Measurements from ENCODE around the gene SYNE3. TPM values are rescaled to one million over a fixed set of nuclear protein-coding genes. Genes with fewer than 3 reads are reported as not detected.

The SYNE3 gene
- 0.81 and 0.86 TPM in 2 replicates for polyA plus RNA-seq (2013)

- no peak within 1 kb of the TSS for H2BK5ac ChIP-seq (ENCODE audit: low read depth, low read length, poor library complexity)
- peak within 1 kb of the TSS; percentile 10 for H2AFZ ChIP-seq (ENCODE audit: insufficient read depth, low read length, poor library complexity)
- no peak within 1 kb of the TSS for H4K8ac ChIP-seq (ENCODE audit: low read depth, low read length)
- no peak within 1 kb of the TSS for H4K91ac ChIP-seq (ENCODE audit: low read depth, low read length)
- H3K9me3 ChIP-seq (ENCODE audit: insufficient read depth, low read depth, low read length), result no peaks in the 10 kb centered on the region
- no peak within 1 kb of the TSS for H3K18ac ChIP-seq (ENCODE audit: low read length)
- H3K27ac ChIP-seq (ENCODE audit: low read depth, low read length), result no peak within 1 kb of the TSS
- no peak within 1 kb of the TSS for H3K4ac ChIP-seq (ENCODE audit: low read depth, low read length)
- no peak within 1 kb of the TSS for H2AK5ac ChIP-seq (ENCODE audit: low read length)
- peaks cover 18 to 19% of the 10 kb centered on the region in 2 experiments for H3K4me1 ChIP-seq (ENCODE audit: control insufficient read depth in 1 of 2, insufficient read depth in 2 of 2, low read length in 2 of 2)
- H2BK120ac ChIP-seq (ENCODE audit: insufficient read depth, low read length, poor library complexity), result no peak within 1 kb of the TSS
- no peak within 1 kb of the TSS for H3K14ac ChIP-seq (ENCODE audit: low read length)
- no CpG with 5 or more reads among the region's 60 CpGs for WGBS (ENCODE audit: extremely low coverage, insufficient coverage, insufficient read length)
- H2BK12ac ChIP-seq (ENCODE audit: low read length), result no peak within 1 kb of the TSS
- peak in 1 of 2 donors; percentile 53 for DNase-seq
- H3K79me1 ChIP-seq (ENCODE audit: low read length), result peaks cover 6% of the 10 kb centered on the region
- H3K36me3 ChIP-seq (ENCODE audit: control insufficient read depth in 1 of 2, insufficient read depth in 2 of 2, low read length in 2 of 2), result no peaks in the 10 kb centered on the region
- H3K9ac ChIP-seq (ENCODE audit: low read length), result no peak within 1 kb of the TSS
- peak within 1 kb of the TSS; percentile 65 for H3K4me2 ChIP-seq (ENCODE audit: low read length)
- H3K79me2 ChIP-seq (ENCODE audit: control insufficient read depth, insufficient read depth, low read length, poor library complexity), result peaks cover 2% of the 10 kb centered on the region
- no peak within 1 kb of the TSS for H4K12ac ChIP-seq (ENCODE audit: low read depth, low read length)
- peak within 1 kb of the TSS; percentile 47 for H3K4me3 ChIP-seq (ENCODE audit: low read depth, low read length)
- H3K23ac ChIP-seq (ENCODE audit: low read length), result no peak within 1 kb of the TSS
- H3K27me3 ChIP-seq (ENCODE audit: insufficient read depth, low read length), result no peaks in the 10 kb centered on the region
These were observed at the start of gene SYNE3 for GRCh38 chr14:95516554-95517181. SYNE3 (minus strand) TSS chr14:95516650; CDS start chr14:95475821, 40,829 bp downstream.

- Histone ChIP-seq H3K79me1 (ENCODE audit: low read length) (no peaks in the 10 kb centered on the region), H4K8ac (ENCODE audit: low read depth, low read length) (no peak overlapping the region), H3K27me3 (ENCODE audit: insufficient read depth, low read length) (no peaks in the 10 kb centered on the region), H2BK5ac (ENCODE audit: low read depth, low read length, poor library complexity) (no peak overlapping the region), H3K4me2 (ENCODE audit: low read length) (no peak overlapping the region), H2BK120ac (ENCODE audit: insufficient read depth, low read length, poor library complexity) (no peak overlapping the region), H3K79me2 (ENCODE audit: control insufficient read depth, insufficient read depth, low read length, poor library complexity) (no peaks in the 10 kb centered on the region), H3K23ac (ENCODE audit: low read length) (no peak overlapping the region), H2BK12ac (ENCODE audit: low read length) (no peak overlapping the region), H3K4me1 (ENCODE audit: control insufficient read depth in 1 of 2, insufficient read depth in 2 of 2, low read length in 2 of 2) (no peaks in the 10 kb centered on the region), H4K12ac (ENCODE audit: low read depth, low read length) (no peak overlapping the region), H3K14ac (ENCODE audit: low read length) (no peak overlapping the region), H2AFZ (ENCODE audit: insufficient read depth, low read length, poor library complexity) (no peak overlapping the region), H3K4me3 (ENCODE audit: low read depth, low read length) (peak overlapping the region; percentile 54), H2AK5ac (ENCODE audit: low read length) (no peak overlapping the region), H3K9ac (ENCODE audit: low read length) (no peak overlapping the region), H3K9me3 (ENCODE audit: insufficient read depth, low read depth, low read length) (no peaks in the 10 kb centered on the region), H4K91ac (ENCODE audit: low read depth, low read length) (no peak overlapping the region), H3K4ac (ENCODE audit: low read depth, low read length) (no peak overlapping the region), H3K18ac (ENCODE audit: low read length) (no peak overlapping the region), H3K27ac (ENCODE audit: low read depth, low read length) (no peak overlapping the region), H3K36me3 (ENCODE audit: control insufficient read depth in 1 of 2, insufficient read depth in 2 of 2, low read length in 2 of 2) (no peaks in the 10 kb centered on the region)
- no CpG with 5 or more reads among the region's 4 CpGs for WGBS (ENCODE audit: extremely low coverage, insufficient coverage, insufficient read length)
- DNase-seq, result no peak
These were observed 47.6 kb upstream of the SYNE3 start for GRCh38 chr14:95564060-95564459.

- no peak overlapping the region for H2AFZ ChIP-seq (ENCODE audit: insufficient read depth, low read length, poor library complexity)
- no peak overlapping the region for H2BK120ac ChIP-seq (ENCODE audit: insufficient read depth, low read length, poor library complexity)
- no peak overlapping the region for H2AK5ac ChIP-seq (ENCODE audit: low read length)
- no peak for DNase-seq
- no peak overlapping the region for H4K8ac ChIP-seq (ENCODE audit: low read depth, low read length)
- H3K18ac ChIP-seq (ENCODE audit: low read length), result no peak overlapping the region
- H4K12ac ChIP-seq (ENCODE audit: low read depth, low read length), result no peak overlapping the region
- no peak overlapping the region for H3K4me3 ChIP-seq (ENCODE audit: low read depth, low read length)
- no peak overlapping the region for H2BK5ac ChIP-seq (ENCODE audit: low read depth, low read length, poor library complexity)
- no peaks in the 10 kb centered on the region for H3K36me3 ChIP-seq (ENCODE audit: control insufficient read depth in 1 of 2, insufficient read depth in 2 of 2, low read length in 2 of 2)
- no peaks in the 10 kb centered on the region for H3K9me3 ChIP-seq (ENCODE audit: insufficient read depth, low read depth, low read length)
- H4K91ac ChIP-seq (ENCODE audit: low read depth, low read length), result no peak overlapping the region
- no peaks in the 10 kb centered on the region for H3K79me2 ChIP-seq (ENCODE audit: control insufficient read depth, insufficient read depth, low read length, poor library complexity)
- H3K4me1 ChIP-seq (ENCODE audit: control insufficient read depth in 1 of 2, insufficient read depth in 2 of 2, low read length in 2 of 2), result no peaks in the 10 kb centered on the region
- H2BK12ac ChIP-seq (ENCODE audit: low read length), result no peak overlapping the region
- no peak overlapping the region for H3K23ac ChIP-seq (ENCODE audit: low read length)
- H3K79me1 ChIP-seq (ENCODE audit: low read length), result no peaks in the 10 kb centered on the region
- no peak overlapping the region for H3K9ac ChIP-seq (ENCODE audit: low read length)
- no CpG with 5 or more reads among the region's 18 CpGs for WGBS (ENCODE audit: extremely low coverage, insufficient coverage, insufficient read length)
- no peak overlapping the region for H3K4ac ChIP-seq (ENCODE audit: low read depth, low read length)
- H3K14ac ChIP-seq (ENCODE audit: low read length), result no peak overlapping the region
- H3K4me2 ChIP-seq (ENCODE audit: low read length), result no peak overlapping the region
- no peak overlapping the region for H3K27ac ChIP-seq (ENCODE audit: low read depth, low read length)
- no peaks in the 10 kb centered on the region for H3K27me3 ChIP-seq (ENCODE audit: insufficient read depth, low read length)
These were observed 46.6 kb upstream of the SYNE3 start for GRCh38 chr14:95562892-95563685.

GRCh38 chr14:95561001-95561412 lies 44.6 kb upstream of the SYNE3 start:
- WGBS (ENCODE audit: extremely low coverage, insufficient coverage, insufficient read length), result no CpG with 5 or more reads among the region's 14 CpGs
- H3K14ac ChIP-seq (ENCODE audit: low read length), result no peak overlapping the region
- H3K4ac ChIP-seq (ENCODE audit: low read depth, low read length), result no peak overlapping the region
- no peak overlapping the region for H2AK5ac ChIP-seq (ENCODE audit: low read length)
- no peaks in the 10 kb centered on the region for H3K79me1 ChIP-seq (ENCODE audit: low read length)
- no peak overlapping the region for H2BK12ac ChIP-seq (ENCODE audit: low read length)
- H2BK5ac ChIP-seq (ENCODE audit: low read depth, low read length, poor library complexity), result no peak overlapping the region
- H4K12ac ChIP-seq (ENCODE audit: low read depth, low read length), result no peak overlapping the region
- peak; percentile 87 to 96 for DNase-seq
- H3K27me3 ChIP-seq (ENCODE audit: insufficient read depth, low read length), result no peaks in the 10 kb centered on the region
- no peak overlapping the region for H3K27ac ChIP-seq (ENCODE audit: low read depth, low read length)
- H4K8ac ChIP-seq (ENCODE audit: low read depth, low read length), result no peak overlapping the region
- no peaks in the 10 kb centered on the region for H3K9me3 ChIP-seq (ENCODE audit: insufficient read depth, low read depth, low read length)
- H4K91ac ChIP-seq (ENCODE audit: low read depth, low read length), result no peak overlapping the region
- H3K4me1 ChIP-seq (ENCODE audit: control insufficient read depth in 1 of 2, insufficient read depth in 2 of 2, low read length in 2 of 2), result no peaks in the 10 kb centered on the region
- no peak overlapping the region for H3K4me2 ChIP-seq (ENCODE audit: low read length)
- H3K36me3 ChIP-seq (ENCODE audit: control insufficient read depth in 1 of 2, insufficient read depth in 2 of 2, low read length in 2 of 2), result no peaks in the 10 kb centered on the region
- no peak overlapping the region for H2AFZ ChIP-seq (ENCODE audit: insufficient read depth, low read length, poor library complexity)
- H3K79me2 ChIP-seq (ENCODE audit: control insufficient read depth, insufficient read depth, low read length, poor library complexity), result no peaks in the 10 kb centered on the region
- no peak overlapping the region for H3K9ac ChIP-seq (ENCODE audit: low read length)
- no peak overlapping the region for H3K23ac ChIP-seq (ENCODE audit: low read length)
- H3K4me3 ChIP-seq (ENCODE audit: low read depth, low read length), result no peak overlapping the region
- H2BK120ac ChIP-seq (ENCODE audit: insufficient read depth, low read length, poor library complexity), result no peak overlapping the region
- H3K18ac ChIP-seq (ENCODE audit: low read length), result no peak overlapping the region

Data from trophoblast cell (in vitro differentiated cells and primary cell).